Measurements from ENCODE around the gene P2RY6.
"Not testable (repeated sequence)": the region's sequence is repeated elsewhere in the genome, so short reads cannot be mapped to it uniquely, and the experiment has no call there.

Gene P2RY6

DNA sequence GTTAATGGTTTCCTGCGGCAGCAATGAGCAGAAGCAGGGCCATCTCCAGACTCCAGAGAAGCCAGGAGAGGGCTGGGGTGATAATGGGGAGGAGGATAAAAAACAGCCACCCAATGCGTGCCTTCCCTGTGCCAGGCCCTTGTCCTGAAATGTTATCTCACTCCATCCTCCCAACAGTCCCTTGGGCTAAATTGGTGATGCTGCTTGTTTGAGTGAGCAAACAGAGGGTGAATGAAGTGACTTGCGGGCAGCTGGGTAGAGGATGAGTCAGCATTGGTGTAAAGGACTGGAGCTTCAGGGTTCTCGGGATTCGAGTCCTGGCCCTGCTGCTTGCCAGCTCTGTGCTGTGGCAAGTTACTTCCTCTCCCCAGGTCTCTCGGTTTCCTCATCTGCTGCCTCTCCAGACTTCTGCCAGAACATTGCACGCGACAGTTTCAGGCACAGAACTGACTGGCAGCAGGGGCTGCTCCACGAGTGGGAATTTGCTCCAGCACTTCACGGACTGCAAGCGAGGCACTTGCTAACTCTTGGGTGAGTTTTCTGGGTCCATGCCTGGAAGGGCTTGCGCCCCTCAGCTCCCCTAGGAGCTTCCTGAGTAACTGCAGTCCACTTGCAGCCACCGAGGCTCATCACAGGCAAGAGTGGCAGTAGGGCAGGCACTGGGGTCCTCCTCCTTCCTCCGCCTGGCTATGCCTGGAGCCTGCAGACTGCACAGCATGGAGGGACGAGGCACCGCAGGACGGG, at the start of gene P2RY6:
Gene P2RY6, plus strand, starts transcription at position 403 of the 744 bp plus-strand sequence. CDS start 24,181 bp downstream, outside the sequence.
- DNase-seq (ENCODE audit: low read depth), result no peak

GRCh38 chr11:73223998-73224730, 48.0 kb upstream of the P2RY6 start:
- no peak for DNase-seq (ENCODE audit: low read depth)

GRCh38 chr11:73225001-73225686, 47.0 kb upstream of the P2RY6 start:
- no peak for DNase-seq (ENCODE audit: low read depth)

- no peak for DNase-seq (ENCODE audit: low read depth)
Observed at GRCh38 chr11:73225851-73226250, 46.3 kb upstream of the P2RY6 start.

GRCh38 chr11:73226297-73227006, 45.7 kb upstream of the P2RY6 start:
- no peak for DNase-seq (ENCODE audit: low read depth)

DNA sequence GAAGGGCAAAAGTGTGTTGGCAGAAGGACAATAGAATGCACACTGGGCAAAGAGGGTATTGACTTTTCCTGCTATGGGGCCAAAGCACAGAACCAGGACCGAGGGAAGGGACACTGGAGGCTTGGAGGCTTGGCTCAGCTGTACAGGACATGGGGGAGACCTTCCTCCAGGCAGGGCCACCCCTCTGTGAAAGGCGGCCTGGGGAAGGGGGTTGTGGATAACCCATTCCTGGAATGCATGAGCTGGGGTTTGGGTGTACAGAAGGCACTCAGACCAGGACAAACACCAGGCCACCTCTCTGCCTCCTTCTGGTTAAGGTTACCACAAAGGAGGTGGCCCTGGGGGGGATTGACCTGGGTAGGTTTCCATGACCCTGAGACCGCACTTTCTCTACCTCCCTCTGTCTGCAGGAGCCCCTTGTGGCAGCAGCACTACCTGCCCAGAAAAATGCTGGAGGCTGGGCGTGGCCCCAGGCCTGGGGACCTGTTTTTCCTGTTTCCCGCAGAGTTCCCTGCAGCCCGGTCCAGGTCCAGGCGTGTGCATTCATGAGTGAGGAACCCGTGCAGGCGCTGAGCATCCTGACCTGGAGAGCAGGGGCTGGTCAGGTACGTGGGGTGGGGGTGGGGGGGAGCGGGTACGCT, 44.4 kb upstream of the P2RY6 start:
- DNase-seq (ENCODE audit: low read depth), result no peak

GRCh38 chr11:73228268-73229134, 43.6 kb upstream of the P2RY6 start:
- DNase-seq (ENCODE audit: low read depth), result no peak

GRCh38 chr11:73229321-73229895, 42.7 kb upstream of the P2RY6 start:
- DNase-seq (ENCODE audit: low read depth), result no peak

DNA sequence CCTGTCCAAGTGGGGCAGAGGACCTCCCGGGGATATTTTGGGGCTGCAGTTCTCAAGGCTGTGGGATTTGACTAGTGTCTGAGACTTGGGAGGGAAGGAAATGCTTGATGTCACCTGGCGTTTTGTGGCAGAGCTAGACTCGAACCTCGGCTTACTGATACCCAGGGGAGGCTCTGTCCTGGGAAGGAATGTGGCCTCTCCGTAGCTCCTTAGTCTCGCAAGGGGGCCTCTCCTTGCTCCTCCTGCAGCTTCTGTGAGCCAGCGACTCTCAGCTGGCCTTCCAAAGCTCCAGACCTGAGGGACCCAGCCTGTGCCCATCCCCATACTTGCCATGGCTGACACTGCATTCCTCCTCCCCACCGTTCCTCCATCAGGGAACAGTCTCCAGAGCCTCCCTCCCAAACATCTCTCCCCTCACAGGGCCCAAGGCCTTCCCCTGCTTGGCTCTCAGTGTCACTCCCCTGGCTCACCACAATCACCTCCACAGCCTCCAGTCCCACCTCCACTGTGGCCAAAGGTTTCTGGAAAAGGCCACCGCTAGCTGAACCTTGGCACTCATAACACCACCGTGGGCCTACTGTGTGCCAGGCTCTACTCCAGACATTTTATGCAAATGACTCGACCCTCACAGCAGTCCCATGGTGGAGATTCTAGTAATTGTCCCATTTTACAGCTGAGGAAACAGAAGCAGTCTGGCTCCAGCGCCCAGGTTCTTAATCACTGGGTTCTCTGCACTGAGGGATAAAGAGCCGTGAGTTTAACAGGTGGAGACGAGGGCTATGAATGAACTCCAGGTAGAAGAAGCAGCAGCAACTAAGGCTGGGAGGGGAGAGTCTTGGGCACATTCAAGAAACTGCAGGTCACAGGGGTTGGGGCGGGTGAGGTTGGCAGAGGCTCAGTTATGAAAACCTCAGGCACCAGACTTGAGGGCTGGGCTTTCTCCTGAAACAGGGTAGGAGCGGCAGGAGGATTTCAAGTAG, 42.0 kb upstream of the P2RY6 start:
- DNase-seq (ENCODE audit: low read depth), result no peak

DNA sequence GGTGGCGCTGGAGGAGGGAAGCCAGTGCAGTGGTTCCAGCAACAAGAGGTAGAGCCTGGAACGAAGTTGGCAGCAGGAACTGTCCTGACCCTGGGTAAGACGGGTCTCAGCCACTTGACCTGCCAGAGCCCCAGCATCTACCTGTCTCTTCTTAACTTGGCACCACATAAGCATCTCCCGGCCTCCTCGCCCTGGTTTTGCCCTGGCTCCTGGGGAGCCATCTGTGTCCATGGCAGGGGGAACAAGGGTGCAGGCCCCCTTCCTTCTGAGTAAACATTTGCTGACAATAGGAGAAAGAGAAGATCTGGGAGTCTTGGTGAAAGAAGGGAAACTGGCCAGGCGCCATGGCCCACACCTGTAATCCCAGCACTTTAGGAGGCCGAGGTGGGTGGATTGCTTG, 41.2 kb upstream of the P2RY6 start:
- no peak for DNase-seq (ENCODE audit: low read depth)

GRCh38 chr11:73232487-73232886, 39.7 kb upstream of the P2RY6 start:
- not testable (repeated sequence) for DNase-seq (ENCODE audit: low read depth)

DNA sequence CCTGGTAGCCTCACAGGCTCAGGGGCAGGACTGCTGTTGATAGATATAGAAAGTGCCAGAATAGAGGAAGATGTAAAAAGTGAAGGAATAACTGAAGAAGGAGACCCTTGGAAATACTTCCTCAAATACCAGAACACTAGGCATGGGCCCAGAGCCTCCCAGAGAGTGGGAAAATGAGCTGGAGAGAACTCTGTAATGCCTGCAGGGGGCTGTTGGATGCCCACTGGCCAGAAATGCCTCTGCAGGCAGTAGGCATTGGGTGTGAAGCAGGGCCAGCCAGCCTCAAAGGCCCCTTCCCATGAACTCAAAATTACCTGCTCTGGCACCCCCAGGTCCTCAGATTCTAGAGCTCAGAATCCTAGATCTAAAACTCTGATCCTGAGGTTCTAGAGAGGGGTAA, 38.9 kb upstream of the P2RY6 start:
- no peak for DNase-seq (ENCODE audit: low read depth)

DNA sequence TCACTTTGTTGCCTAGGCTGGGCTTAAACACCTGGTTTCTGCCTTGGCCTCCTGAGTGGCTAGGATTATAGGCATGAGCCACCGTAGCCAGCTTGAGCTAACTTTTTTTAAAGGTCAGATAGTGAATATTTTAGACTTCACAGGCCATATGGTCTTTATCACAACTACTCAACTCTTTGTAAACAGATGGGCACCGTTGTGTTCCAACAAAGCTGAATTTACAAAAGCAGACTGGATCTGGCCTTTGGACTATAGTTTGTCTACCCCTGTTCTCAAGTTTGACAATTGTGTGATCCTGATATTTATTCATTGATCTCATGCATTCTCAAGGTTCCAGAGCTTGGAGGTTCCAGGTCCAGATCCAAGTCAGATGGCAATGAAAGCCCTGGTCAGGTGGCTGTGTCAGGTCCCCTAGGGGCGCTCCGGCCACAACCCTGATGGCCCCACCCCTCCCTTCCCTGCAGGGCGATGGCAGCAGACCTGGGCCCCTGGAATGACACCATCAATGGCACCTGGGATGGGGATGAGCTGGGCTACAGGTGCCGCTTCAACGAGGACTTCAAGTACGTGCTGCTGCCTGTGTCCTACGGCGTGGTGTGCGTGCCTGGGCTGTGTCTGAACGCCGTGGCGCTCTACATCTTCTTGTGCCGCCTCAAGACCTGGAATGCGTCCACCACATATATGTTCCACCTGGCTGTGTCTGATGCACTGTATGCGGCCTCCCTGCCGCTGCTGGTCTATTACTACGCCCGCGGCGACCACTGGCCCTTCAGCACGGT, 38.3 kb upstream of the P2RY6 start:
- no peak for DNase-seq (ENCODE audit: low read depth)

- no peak for DNase-seq (ENCODE audit: low read depth)
Observed at GRCh38 chr11:73234471-73235181, 37.5 kb upstream of the P2RY6 start.

GRCh38 chr11:73235236-73235786, 36.8 kb upstream of the P2RY6 start:
- no peak for DNase-seq (ENCODE audit: low read depth)

- DNase-seq (ENCODE audit: low read depth), result no peak
Observed at GRCh38 chr11:73236205-73236765, 35.9 kb upstream of the P2RY6 start.

DNA sequence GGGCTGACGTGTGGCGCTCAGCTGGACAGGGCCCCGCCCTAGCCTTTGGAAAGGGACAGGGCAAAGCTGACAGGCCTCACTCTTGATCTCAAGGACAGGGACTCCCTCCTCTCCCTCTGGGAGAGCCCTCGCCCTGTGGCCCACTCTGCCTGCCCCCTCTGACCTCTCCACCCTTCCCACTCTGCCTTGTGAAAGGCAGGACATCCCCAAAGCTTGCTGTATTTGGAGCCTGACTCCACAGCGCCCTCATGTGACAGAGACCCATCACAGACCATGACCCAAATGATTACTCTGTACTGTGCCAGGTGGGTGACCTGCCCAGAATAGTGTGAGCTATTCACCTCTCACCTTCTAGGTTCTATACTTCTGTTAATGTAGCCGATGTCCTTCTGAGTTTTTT, 35.3 kb upstream of the P2RY6 start:
- no peak for DNase-seq (ENCODE audit: low read depth)

Measured in non-pigmented ciliary epithelial cell (primary cell).